ENCODE results near the gene TBC1D5. TPM values are rescaled to one million over a fixed set of nuclear protein-coding genes. Genes with fewer than 3 reads are reported as not detected.

The TBC1D5 gene
- total and polyA plus RNA-seq, 2 of the 4 experiments (the other 2 are of a cell fraction): 16.4 to 57.0 TPM

DNA sequence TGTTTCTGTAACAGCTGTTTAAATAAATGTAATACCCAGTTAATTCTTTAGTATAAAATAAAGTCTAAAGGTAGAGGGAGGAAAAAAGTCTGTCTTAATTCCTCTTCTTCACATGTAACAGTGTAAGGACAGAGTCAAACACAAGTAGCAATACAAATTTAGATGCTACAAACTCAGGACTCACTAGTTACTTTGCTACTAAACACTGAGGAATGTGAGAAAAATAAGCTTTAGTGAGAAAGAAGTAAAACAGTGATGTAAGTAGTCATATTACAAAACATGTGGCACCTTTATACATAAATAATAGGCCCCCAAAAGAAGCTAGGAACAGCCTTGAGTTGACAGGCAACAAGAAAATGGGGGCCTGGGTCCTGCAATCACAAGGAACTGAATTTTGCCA lies 113.0 kb downstream of the TBC1D5 start:
- TF ChIP-seq, protein P1, sequence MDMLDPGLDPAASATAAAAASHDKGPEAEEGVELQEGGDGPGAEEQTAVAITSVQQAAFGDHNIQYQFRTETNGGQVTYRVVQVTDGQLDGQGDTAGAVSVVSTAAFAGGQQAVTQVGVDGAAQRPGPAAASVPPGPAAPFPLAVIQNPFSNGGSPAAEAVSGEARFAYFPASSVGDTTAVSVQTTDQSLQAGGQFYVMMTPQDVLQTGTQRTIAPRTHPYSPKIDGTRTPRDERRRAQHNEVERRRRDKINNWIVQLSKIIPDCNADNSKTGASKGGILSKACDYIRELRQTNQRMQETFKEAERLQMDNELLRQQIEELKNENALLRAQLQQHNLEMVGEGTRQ (IDR thresholded peaks at IDR 0.05; ENCODE audit: low read depth, low read length): no peak
- no peak for TF ChIP-seq MAFK (IDR thresholded peaks at IDR 0.05; ENCODE audit: low read depth, low read length)
- TF ChIP-seq MAZ (IDR thresholded peaks at IDR 0.05; ENCODE audit: borderline replicate concordance, low read depth, low read length): no peak
- TF ChIP-seq, protein P2, sequence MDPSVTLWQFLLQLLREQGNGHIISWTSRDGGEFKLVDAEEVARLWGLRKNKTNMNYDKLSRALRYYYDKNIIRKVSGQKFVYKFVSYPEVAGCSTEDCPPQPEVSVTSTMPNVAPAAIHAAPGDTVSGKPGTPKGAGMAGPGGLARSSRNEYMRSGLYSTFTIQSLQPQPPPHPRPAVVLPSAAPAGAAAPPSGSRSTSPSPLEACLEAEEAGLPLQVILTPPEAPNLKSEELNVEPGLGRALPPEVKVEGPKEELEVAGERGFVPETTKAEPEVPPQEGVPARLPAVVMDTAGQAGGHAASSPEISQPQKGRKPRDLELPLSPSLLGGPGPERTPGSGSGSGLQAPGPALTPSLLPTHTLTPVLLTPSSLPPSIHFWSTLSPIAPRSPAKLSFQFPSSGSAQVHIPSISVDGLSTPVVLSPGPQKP (IDR thresholded peaks at IDR 0.05; ENCODE audit: borderline replicate concordance, low read depth, low read length): no peak
- Histone ChIP-seq H4K8ac (ENCODE audit: low read depth in 2 of 2, low read length in 2 of 2) (no peak overlapping the region), H3K79me1 (ENCODE audit: low read depth in 1 of 2, low read length in 2 of 2) (no peaks in the 10 kb centered on the region; a peak in 1 of 4 replicates), H3K23ac (ENCODE audit: low read depth, low read length) (no peak overlapping the region), H3K9me3 (ENCODE audit: control insufficient read depth, insufficient read depth, low read length) (no peaks in the 10 kb centered on the region), H2AFZ (replicated peaks; ENCODE audit: low read length, poor library complexity) (no peak overlapping the region), H4K5ac (ENCODE audit: low read depth, low read length) (no peak overlapping the region), H3K36me3 (ENCODE audit: control insufficient read depth, insufficient read depth, low read length) (no peaks in the 10 kb centered on the region), H3K27me3 (ENCODE audit: control insufficient read depth, insufficient read depth, low read length) (no peaks in the 10 kb centered on the region), H3K56ac (ENCODE audit: extremely low read depth, insufficient read depth, low read length) (no peak overlapping the region), H3K4me2 (ENCODE audit: low read depth, low read length) (no peak overlapping the region), H4K91ac (ENCODE audit: insufficient read depth, low read depth, low read length) (no peak overlapping the region), H2AK5ac (ENCODE audit: low read depth, low read length) (no peak overlapping the region), H2BK15ac (ENCODE audit: low read depth, low read length) (no peak overlapping the region), H2BK5ac (ENCODE audit: low read depth, low read length, poor library complexity, severe bottlenecking) (no peak overlapping the region), H3K4me3 (ENCODE audit: insufficient read depth, low read depth, low read length) (no peak overlapping the region), H3K4ac (ENCODE audit: low read depth, low read length) (no peak overlapping the region), H3K27ac (ENCODE audit: insufficient read depth, low read length) (no peak overlapping the region), H3K9me1 (ENCODE audit: insufficient read depth, low read length) (no peaks in the 10 kb centered on the region), H2AK9ac (replicated peaks; ENCODE audit: low read depth, low read length, poor library complexity) (no peak overlapping the region), H2BK120ac (ENCODE audit: low read depth, low read length) (no peak overlapping the region), H4K20me1 (ENCODE audit: insufficient read depth, low read length) (no peaks in the 10 kb centered on the region), H3K14ac (replicated peaks; ENCODE audit: low read depth, low read length) (no peak overlapping the region), H3K9ac (ENCODE audit: low read depth, low read length) (no peak overlapping the region), H3K4me1 (ENCODE audit: control insufficient read depth, insufficient read depth, low read length) (peaks cover 2% of the 10 kb centered on the region), H3K18ac (ENCODE audit: low read depth, low read length) (no peak overlapping the region), H2BK20ac (ENCODE audit: low read depth, low read length) (no peak overlapping the region)
- POLR2A ChIA-PET (ENCODE audit: unreplicated experiment): interaction anchor here (0.7 kb wide), 1 partner anchor 15 kb away, joined by 3 read pairs; no protein-coding TSS in a partner anchor
- no TSS peak for BruUV-seq (replicated peaks)
- dilution Hi-C loops (cut with HindIII; ENCODE audit: low sequenced_read_pairs, unreplicated experiment) (no loop called here), in situ Hi-C loops (cut with MboI; ENCODE audit: low sequenced_read_pairs) (loop anchor here (25.0 kb wide), 1 partner anchor 483 kb away; no protein-coding TSS in a partner anchor), intact Hi-C loops (cut with micrococcal nuclease) (no loop called here)
- ATAC-seq (ENCODE audit: low read depth) (peak; percentile 73), DNase-seq (peak; percentile 21)
- CTCF ChIA-PET: no interaction called here

All from IMR-90 (cell line).